ENCODE data around the gene IFT25. TPM values are rescaled to one million over a fixed set of nuclear protein-coding genes. Genes with fewer than 3 reads are reported as not detected.
"Not testable (repeated sequence)": the region's sequence is repeated elsewhere in the genome, so short reads cannot be mapped to it uniquely, and the experiment has no call there.

IFT25 gene
- total RNA-seq, 2 experiments from 2014 or later, result 53.2 to 59.1 TPM

DNA sequence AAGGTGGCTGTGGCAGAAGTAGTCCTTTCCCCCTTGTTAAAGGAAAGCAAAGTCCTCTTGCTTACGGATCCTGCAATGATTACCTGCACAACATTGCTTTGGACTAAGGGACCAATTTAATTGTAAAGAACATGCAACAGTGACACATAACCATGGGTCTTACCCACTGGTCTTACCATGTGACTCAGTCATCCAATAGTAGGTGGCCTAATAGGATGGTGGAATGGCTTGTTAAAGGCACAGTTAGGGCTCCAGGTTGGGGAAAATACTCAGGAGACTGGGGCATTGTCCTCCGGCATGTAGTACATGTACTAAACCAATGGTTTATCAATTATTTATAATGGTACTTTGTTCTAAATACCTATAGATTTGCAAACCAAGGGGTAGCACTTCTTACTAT, 53.8 kb downstream of the IFT25 start:
- Mint-ChIP-seq H3K36me3 (peaks cover 2% of the 10 kb centered on the region), H3K4me3 (no peak overlapping the region), H3K27ac (no peak overlapping the region), H3K27me3 (peaks cover 14% of the 10 kb centered on the region), H3K9me3 (no peaks in the 10 kb centered on the region), H3K4me1 (peaks cover 36% of the 10 kb centered on the region)
- DNase-seq, result no peak

DNA sequence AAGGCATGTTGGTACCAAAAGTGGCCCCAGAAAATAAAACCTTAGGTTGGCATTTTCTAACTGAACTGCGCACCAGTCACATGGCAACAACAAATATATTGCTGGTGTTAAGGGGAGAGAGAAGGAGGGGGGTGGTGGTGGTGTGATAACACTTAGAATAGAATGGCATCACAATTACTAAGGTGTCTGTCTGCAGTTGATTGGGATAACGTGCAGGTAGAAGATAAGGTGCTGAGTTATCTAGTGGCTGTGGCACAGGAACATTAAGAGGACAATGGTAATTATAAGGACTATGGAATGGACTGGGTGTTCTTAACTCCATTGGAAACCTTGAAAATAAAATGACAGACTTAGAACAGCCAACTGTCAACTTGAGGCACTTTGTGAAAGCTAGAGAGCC, 54.5 kb downstream of the IFT25 start:
- peak overlapping the region; percentile 98 for H3K4me3 Mint-ChIP-seq

DNA sequence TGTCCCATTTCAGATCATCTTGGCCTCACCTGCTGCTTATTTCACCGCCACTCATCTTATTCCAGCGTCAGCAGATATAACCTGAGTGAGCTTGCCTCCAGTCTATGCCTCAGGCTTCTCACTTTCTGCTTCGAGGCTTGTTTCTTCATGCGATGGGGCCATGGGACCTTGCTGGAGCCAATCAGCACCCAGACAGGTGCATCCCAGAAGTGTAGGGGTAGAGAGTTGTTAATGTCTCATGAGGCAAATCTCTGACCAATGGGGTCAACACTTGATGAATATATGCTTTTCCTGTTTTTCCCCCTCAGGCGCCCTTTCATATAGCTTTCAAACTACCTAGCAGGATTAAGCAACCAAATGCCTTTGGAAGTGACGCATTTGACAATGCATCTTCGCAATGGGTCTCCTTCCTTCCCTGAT, 55.0 kb downstream of the IFT25 start:
- H3K4me3 Mint-ChIP-seq, result peak overlapping the region; percentile 98
- H3K4me1 Mint-ChIP-seq, result peaks cover 38% of the 10 kb centered on the region
- no peaks in the 10 kb centered on the region for H3K9me3 Mint-ChIP-seq
- peak overlapping the region; percentile 99 for H3K27ac Mint-ChIP-seq
- H3K27me3 Mint-ChIP-seq, result peaks cover 11% of the 10 kb centered on the region
- DNase-seq, result no peak
- H3K36me3 Mint-ChIP-seq, result peaks cover 2% of the 10 kb centered on the region

More for the DNA sequence above, 54.5 kb downstream of the IFT25 start:
- Mint-ChIP-seq H3K27ac (peak overlapping the region; percentile 99), H3K36me3 (peaks cover 2% of the 10 kb centered on the region), H3K9me3 (no peaks in the 10 kb centered on the region), H3K4me1 (peaks cover 37% of the 10 kb centered on the region), H3K27me3 (peaks cover 14% of the 10 kb centered on the region)
- no peak for DNase-seq

DNA sequence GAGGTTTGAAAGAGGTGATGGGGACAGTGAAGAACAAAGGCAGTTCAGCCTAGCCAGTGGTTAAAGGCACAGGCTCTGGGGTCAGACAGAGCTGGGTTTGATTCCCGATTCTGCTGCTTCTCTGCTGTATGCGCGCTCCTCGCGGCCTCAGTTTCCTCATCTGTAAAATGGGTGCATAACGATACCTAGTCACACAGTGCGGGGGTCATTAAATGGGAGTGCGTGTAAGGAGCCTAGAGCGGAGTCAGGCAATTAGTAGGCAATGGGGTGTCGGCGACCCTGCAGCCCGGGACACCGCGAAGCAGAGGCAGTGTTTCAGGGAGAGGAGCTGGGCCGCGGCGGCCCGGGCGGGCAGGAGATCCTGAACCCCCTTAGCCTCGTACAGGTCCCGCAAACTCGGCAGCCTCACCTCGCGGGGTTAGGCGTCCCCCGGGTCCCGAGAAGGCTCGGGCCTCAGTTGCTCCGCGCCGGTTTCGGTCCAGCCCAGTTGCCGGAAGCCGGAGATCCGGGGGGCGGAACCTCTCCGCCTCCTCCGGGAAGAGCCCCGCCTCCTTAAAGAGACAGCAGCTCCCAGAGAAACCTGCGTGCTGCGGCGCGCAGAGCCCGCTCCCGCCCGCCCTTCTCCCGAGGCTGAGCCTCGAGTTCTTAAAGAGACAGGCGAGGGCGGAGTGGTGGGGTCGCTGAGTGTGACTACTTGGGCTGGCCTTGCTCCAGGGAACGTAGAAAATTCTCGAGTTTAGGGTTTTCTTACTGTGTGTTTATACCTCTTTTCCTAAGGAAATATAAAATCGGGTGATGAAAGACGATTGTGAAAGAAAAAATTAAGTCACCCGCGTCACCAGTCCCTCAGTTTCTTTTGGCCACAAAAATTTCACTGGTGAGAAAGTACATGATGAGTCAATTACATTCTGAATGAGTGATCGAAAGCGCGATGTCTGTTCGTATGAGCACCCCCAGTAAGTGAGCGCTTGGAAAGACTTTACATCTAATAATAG, 55.9 kb downstream of the IFT25 start, which contains the start of gene YIPF1:
TSS of gene YIPF1 (minus strand) at position 494 of the 995 bp plus-strand sequence. CDS start 860 bp downstream, outside the sequence.
- peak; percentile 88 for DNase-seq
- Mint-ChIP-seq H3K27me3 (peaks cover 8% of the 10 kb centered on the region), H3K4me3 (peak within 1 kb of the TSS; percentile 98), H3K9me3 (no peaks in the 10 kb centered on the region), H3K36me3 (peaks cover 2% of the 10 kb centered on the region), H3K27ac (peak within 1 kb of the TSS; percentile 99), H3K4me1 (peaks cover 46% of the 10 kb centered on the region)

DNA sequence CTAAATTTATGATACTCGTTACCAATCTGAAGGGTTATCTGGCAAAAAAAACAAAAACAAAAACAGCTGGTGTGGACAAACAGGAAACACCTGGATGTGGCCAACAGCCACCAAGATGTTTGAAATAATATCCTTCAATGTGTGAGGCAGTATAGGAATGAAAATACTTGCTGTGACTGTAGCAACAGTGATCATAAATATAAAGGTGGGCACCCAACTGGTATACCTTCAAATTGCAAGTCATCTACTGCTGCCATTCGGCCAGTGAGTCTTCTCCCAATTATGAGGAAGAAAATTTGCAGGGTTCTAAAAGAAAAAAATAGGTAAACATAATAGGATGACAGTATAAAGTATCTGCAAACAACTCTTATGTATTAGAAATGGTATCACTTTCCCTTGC, 56.8 kb downstream of the IFT25 start:
- Mint-ChIP-seq H3K4me1 (peaks cover 44% of the 10 kb centered on the region), H3K9me3 (no peaks in the 10 kb centered on the region), H3K27me3 (peaks cover 3% of the 10 kb centered on the region), H3K4me3 (peak overlapping the region; percentile 98), H3K27ac (peak overlapping the region; percentile 20), H3K36me3 (peaks cover 2% of the 10 kb centered on the region)
- no peak for DNase-seq

DNA sequence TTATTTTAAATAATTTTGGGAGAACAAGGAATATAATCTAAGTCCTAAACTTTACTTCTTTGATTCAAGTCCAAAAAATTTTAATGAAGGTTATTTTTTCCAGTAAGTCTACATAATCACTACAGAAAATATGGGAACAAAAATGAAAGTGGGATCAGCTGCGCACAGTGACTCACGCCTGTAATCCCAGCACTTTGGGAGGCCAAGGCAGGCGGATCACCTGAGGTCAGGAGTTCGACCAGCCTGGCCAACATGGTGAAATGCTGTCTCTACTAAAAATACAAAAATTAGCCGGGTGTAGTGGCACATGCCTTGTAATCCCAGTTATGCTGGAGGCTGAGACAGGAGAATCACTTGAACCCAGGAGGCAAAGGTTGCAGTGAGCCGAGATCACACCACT, 61.9 kb downstream of the IFT25 start:
- H3K4me3 Mint-ChIP-seq, H3K9me3 Mint-ChIP-seq, H3K27ac Mint-ChIP-seq, H3K27me3 Mint-ChIP-seq, DNase-seq: not testable (repeated sequence)
- H3K36me3 Mint-ChIP-seq, result peaks cover 28% of the 10 kb centered on the region
- H3K4me1 Mint-ChIP-seq, result peaks cover 20% of the 10 kb centered on the region

DNA sequence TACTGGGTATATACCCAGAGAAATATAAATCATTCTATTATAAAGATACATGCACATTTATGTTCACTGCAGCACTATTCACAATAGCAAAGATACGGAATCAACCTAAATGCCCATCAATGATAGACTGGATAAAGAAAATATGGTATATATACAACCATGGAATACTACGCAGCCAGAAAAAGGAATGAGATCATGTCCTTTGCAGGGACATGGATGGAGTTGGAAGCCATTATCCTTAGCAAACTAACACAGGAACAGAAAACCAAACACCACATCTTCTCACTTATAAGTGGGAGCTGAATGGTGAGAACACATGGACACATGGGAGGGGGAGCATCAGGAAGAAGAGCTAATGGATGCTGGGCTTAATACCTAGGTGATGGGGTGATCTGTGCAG, 63.6 kb downstream of the IFT25 start:
- DNase-seq, H3K27ac Mint-ChIP-seq, H3K4me3 Mint-ChIP-seq, H3K27me3 Mint-ChIP-seq, H3K9me3 Mint-ChIP-seq: not testable (repeated sequence)
- H3K4me1 Mint-ChIP-seq, result peaks cover 15% of the 10 kb centered on the region
- H3K36me3 Mint-ChIP-seq, result peaks cover 26% of the 10 kb centered on the region

DNA sequence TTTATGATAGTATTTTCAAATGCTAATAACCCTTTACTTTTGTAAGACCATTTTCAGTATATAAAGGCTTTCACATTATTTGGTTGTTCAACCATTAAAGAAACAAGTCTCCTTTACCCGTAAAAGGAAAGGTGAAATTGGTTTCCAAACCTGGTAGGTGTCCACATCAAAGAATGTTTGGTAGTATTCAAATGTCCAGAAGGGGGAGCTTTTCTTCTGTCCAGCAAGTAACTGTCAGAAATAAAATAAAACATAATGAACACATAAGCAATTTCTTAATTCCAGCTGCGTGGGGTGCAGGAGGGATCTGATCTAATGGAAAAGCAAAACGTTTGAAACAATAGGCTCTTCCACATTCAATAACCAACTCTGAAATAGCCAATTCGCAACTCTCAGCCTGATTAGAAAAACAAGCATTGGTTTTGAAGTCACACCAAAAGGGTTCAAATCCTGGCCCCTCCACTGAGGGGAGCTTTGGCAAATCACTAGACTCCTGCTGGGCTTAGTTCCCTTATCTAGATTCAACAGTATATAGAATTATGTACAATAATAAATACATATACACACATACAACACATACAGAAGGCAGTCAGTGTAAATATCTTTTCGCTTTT, 66.9 kb downstream of the IFT25 start:
- peaks cover 30% of the 10 kb centered on the region for H3K36me3 Mint-ChIP-seq
- peaks cover 4% of the 10 kb centered on the region for H3K4me1 Mint-ChIP-seq
- H3K27ac Mint-ChIP-seq, result no peak overlapping the region
- H3K9me3 Mint-ChIP-seq, result no peaks in the 10 kb centered on the region
- no peak overlapping the region for H3K4me3 Mint-ChIP-seq
- DNase-seq, result no peak
- no peaks in the 10 kb centered on the region for H3K27me3 Mint-ChIP-seq

DNA sequence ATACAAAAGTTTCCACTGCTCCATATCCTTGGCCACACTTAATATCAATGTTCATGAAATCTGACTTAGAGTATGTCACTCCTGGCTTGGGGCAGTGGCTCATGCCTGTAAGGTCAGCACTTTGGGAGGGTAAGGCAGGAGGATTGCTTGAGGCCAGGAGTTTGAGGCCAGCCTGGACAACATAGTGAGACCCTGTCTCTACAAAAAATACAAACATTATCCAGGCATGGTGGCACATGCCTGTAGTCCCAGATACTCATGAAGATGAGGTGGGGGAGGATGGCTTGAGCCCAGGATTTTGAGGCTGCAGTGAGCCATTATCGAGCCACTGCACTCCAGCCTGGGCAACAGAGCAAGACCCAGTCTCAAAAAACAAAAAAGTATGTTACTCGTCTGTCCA, 70.3 kb downstream of the IFT25 start:
- not testable (repeated sequence) for H3K36me3 Mint-ChIP-seq, H3K27ac Mint-ChIP-seq, H3K9me3 Mint-ChIP-seq, H3K27me3 Mint-ChIP-seq, H3K4me3 Mint-ChIP-seq, DNase-seq, H3K4me1 Mint-ChIP-seq

DNA sequence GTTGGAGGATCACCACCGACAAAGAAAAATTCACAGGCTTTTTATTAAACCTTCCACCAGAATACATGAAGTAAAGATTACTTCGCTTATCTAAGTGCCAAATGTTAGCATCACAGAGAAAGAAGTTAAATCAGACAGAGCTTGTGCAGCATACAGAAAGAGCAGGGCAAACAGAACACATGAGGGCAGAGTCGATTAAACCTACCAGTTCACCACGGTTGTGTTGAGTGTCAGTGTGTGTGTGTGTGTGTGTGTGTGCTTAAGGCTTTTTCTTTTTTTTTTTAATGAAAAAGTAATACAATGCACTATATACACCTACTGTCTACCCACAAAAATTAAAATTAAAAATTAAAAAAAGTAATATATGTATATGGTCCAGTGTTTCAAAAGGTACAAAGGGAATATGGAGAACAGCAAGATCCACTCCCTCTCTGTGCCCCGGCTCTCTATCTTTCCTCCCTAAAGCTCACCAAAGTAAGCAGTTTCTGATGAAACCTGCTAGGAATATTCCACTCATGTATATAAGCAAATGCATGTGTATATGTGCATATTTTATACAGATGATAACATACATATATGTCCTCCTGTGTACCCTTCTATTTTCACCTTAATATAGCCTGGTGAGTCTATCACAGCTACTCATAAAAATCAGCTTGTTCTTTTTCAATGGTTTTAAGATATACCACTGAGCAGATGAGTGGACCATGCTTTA, 73.6 kb downstream of the IFT25 start:
- Mint-ChIP-seq H3K27me3 (no peaks in the 10 kb centered on the region), H3K36me3 (peaks cover 4% of the 10 kb centered on the region), H3K9me3 (no peaks in the 10 kb centered on the region), H3K27ac (no peak overlapping the region), H3K4me1 (no peaks in the 10 kb centered on the region), H3K4me3 (no peak overlapping the region)
- DNase-seq, result no peak

Other genes with a start within 250 kb of the IFT25 start
- gene GLIS1, start 206.5 kb downstream of the IFT25 start, total RNA-seq, result under 1 TPM in 1 of 2 experiments, not detected in 1; 0.10 TPM
- 10 to 100 TPM; 44.2 to 50.4 TPM for gene NDC1, start 107.4 kb downstream of the IFT25 start, total RNA-seq
- 10 to 100 TPM; 14.5 to 16.5 TPM for gene YIPF1, start 55.9 kb downstream of the IFT25 start, total RNA-seq
- not detected for gene DIO1, start 51.5 kb downstream of the IFT25 start, total RNA-seq
- gene LRRC42, start 651 bp upstream of the IFT25 start, total RNA-seq, result 10 to 100 TPM; 29.0 to 30.1 TPM
- not detected for gene LDLRAD1, start 72.5 kb upstream of the IFT25 start, total RNA-seq
- gene TMEM59, start 107.5 kb upstream of the IFT25 start, total RNA-seq, result 10 to 100 TPM; 89.4 to 97.7 TPM
- 1 to 10 TPM; 7.7 to 8.3 TPM for gene TCEANC2, start 107.9 kb upstream of the IFT25 start, total RNA-seq
- gene CDCP2, start 207.3 kb upstream of the IFT25 start, total RNA-seq, result not detected